OCI-LY3 (cell line): ENCODE data around the gene MRTFA.
"Not testable (repeated sequence)": the region's sequence is repeated elsewhere in the genome, so short reads cannot be mapped to it uniquely, and the experiment has no call there.

Source experiments
- H2AFZ ChIP-seq: fragments of 200-600, 300-600 bp; shearing (Covaris generic); 2 replicates; pipeline ENCODE4 v1.6.0; 2014; ENCODE audit warnings: antibody characterized with exemption, low read depth, low read length
- H3K27ac ChIP-seq: fragments of 200-600, 300-600 bp; sonication (generic); 2 replicates; pipeline ENCODE4 v1.5.1; 2014; ENCODE audit warnings: mild to moderate bottlenecking, low read length, moderate library complexity, mixed read lengths
- H3K27me3 ChIP-seq: fragments of 200-600, 300-600 bp; sonication (generic); 2 replicates; pipeline ENCODE4 v1.6.1; 2014; ENCODE audit warnings: low read depth, low read length, mixed read lengths
- H3K36me3 ChIP-seq: fragments of 200-600, 300-600 bp; sonication (generic); replicated peaks from 2 replicates; pipeline ENCODE3; 2014; ENCODE audit warnings: low read depth, low read length, mixed read lengths
- H3K4me1 ChIP-seq: fragments of 300-600, 200-600 bp; sonication (generic); 2 replicates; pipeline ENCODE4 v1.6.1; 2014; ENCODE audit warnings: low read length, mixed read lengths
- H3K4me2 ChIP-seq: fragments of 200-600, 300-600 bp; sonication (generic); 2 replicates; pipeline ENCODE4 v1.6.1; 2014; ENCODE audit warnings: low read length, mixed read lengths
- H3K4me3 ChIP-seq: fragments of 300-600, 200-600 bp; sonication (generic); 2 replicates; pipeline ENCODE4 v1.5.1; 2014; ENCODE audit warnings: antibody characterized with exemption, mild to moderate bottlenecking, low read length, moderate library complexity
- H3K79me2 ChIP-seq: fragments of 300-600, 200-600 bp; shearing (Covaris generic); 2 replicates; pipeline ENCODE4 v1.6.1; 2014; ENCODE audit warnings: mild to moderate bottlenecking, low read length, mixed read lengths
- H3K9ac ChIP-seq: fragments of 300-600, 200-600 bp; shearing (Covaris generic); 2 replicates; pipeline ENCODE4 v1.6.0; 2014; ENCODE audit warnings: mild to moderate bottlenecking, low read length, moderate library complexity
- H3K9me3 ChIP-seq: fragments of 200-600, 300-600 bp; shearing (Covaris generic); 2 replicates; pipeline ENCODE4 v1.6.1; 2014; ENCODE audit warnings: low read length, mixed read lengths; ENCODE audit not compliant: insufficient read depth
- H4K20me1 ChIP-seq: fragments of 200-600, 300-600 bp; sonication (generic); 2 replicates; pipeline ENCODE4 v1.6.1; 2016; ENCODE audit warnings: low read length, mixed read lengths; ENCODE audit not compliant: insufficient read depth
- CTCF ChIP-seq: fragments of 200-600, 300-600 bp; sonication (generic); IDR thresholded peaks from 2 replicates; pipeline ENCODE4 v1.5.1; 2014; ENCODE audit warnings: antibody characterized with exemption, low read length, low read depth
- EZH2phosphoT487 ChIP-seq: fragments of 200-600 bp; shearing (Covaris generic); IDR thresholded peaks from 2 replicates; pipeline ENCODE4 v1.6.1; 2018; ENCODE audit warnings: antibody characterized with exemption, mixed run types, low read depth

The MRTFA gene

GRCh38 chr22:40541300-40541699, 95.2 kb downstream of the MRTFA start:
- no peaks in the 10 kb centered on the region for H4K20me1 ChIP-seq
- no peak overlapping the region for H2AFZ ChIP-seq
- no peaks in the 10 kb centered on the region for H3K9me3 ChIP-seq
- H3K4me3 ChIP-seq = no peak overlapping the region
- no peak overlapping the region for H3K4me2 ChIP-seq
- H3K36me3 ChIP-seq = no peaks in the 10 kb centered on the region
- TF ChIP-seq CTCF (no peak), EZH2phosphoT487 (no peak)
- no peak overlapping the region for H3K27ac ChIP-seq
- H3K79me2 ChIP-seq = peaks cover 10% of the 10 kb centered on the region; the same call in 1 of the 2 replicates
- no peak overlapping the region for H3K9ac ChIP-seq
- H3K27me3 ChIP-seq = no peaks in the 10 kb centered on the region
- H3K4me1 ChIP-seq = peaks cover 9% of the 10 kb centered on the region; the same call in 1 of the 2 replicates

- Histone ChIP-seq H4K20me1 (no peaks in the 10 kb centered on the region), H3K9me3 (no peaks in the 10 kb centered on the region), H3K79me2 (peaks cover 10% of the 10 kb centered on the region; the same call in 1 of the 2 replicates), H3K4me2 (no peak overlapping the region), H3K9ac (no peak overlapping the region), H3K4me3 (no peak overlapping the region), H3K36me3 (no peaks in the 10 kb centered on the region), H3K4me1 (peaks cover 14% of the 10 kb centered on the region), H3K27ac (no peak overlapping the region), H2AFZ (no peak overlapping the region), H3K27me3 (no peaks in the 10 kb centered on the region)
- no peak for TF ChIP-seq CTCF
- TF ChIP-seq EZH2phosphoT487 = no peak
Measured at GRCh38 chr22:40540265-40540664, 96.3 kb downstream of the MRTFA start.

- not testable (repeated sequence) for H3K4me2 ChIP-seq, H3K9me3 ChIP-seq, H2AFZ ChIP-seq, H3K4me3 ChIP-seq, H3K27ac ChIP-seq, H3K9ac ChIP-seq, H3K36me3 ChIP-seq, H4K20me1 ChIP-seq, H3K27me3 ChIP-seq
- Histone ChIP-seq H3K79me2 (peaks cover 35% of the 10 kb centered on the region), H3K4me1 (peaks cover 48% of the 10 kb centered on the region)
Measured at GRCh38 chr22:40536149-40536548, 100.4 kb downstream of the MRTFA start.

GRCh38 chr22:40535642-40536041, 100.9 kb downstream of the MRTFA start:
- Histone ChIP-seq H3K4me3 (no peak overlapping the region), H3K79me2 (peaks cover 38% of the 10 kb centered on the region), H2AFZ (no peak overlapping the region), H4K20me1 (no peaks in the 10 kb centered on the region; the same call in 1 of the 2 replicates), H3K4me2 (no peak overlapping the region), H3K36me3 (no peaks in the 10 kb centered on the region), H3K9me3 (no peaks in the 10 kb centered on the region), H3K27me3 (no peaks in the 10 kb centered on the region), H3K4me1 (peaks cover 52% of the 10 kb centered on the region), H3K27ac (peak overlapping the region; percentile 67), H3K9ac (no peak overlapping the region)
- TF ChIP-seq EZH2phosphoT487 = no peak
- no peak for TF ChIP-seq CTCF

GRCh38 chr22:40535189-40535512, 101.4 kb downstream of the MRTFA start:
- TF ChIP-seq CTCF (no peak), EZH2phosphoT487 (no peak)
- H2AFZ ChIP-seq = no peak overlapping the region
- peaks cover 41% of the 10 kb centered on the region for H3K79me2 ChIP-seq
- H4K20me1 ChIP-seq = no peaks in the 10 kb centered on the region; the same call in 1 of the 2 replicates
- H3K9ac ChIP-seq = no peak overlapping the region
- no peaks in the 10 kb centered on the region for H3K27me3 ChIP-seq
- no peaks in the 10 kb centered on the region for H3K36me3 ChIP-seq
- no peaks in the 10 kb centered on the region for H3K9me3 ChIP-seq
- peaks cover 57% of the 10 kb centered on the region for H3K4me1 ChIP-seq
- H3K4me2 ChIP-seq = peak overlapping the region; percentile 67
- H3K27ac ChIP-seq = peak overlapping the region; percentile 67
- peak overlapping the region; percentile 70; the same call in 1 of the 2 replicates for H3K4me3 ChIP-seq
